Stimulated activated CD8-positive, alpha-beta memory T cell treated with anti-CD3 and anti-CD28 coated beads, Interleukin-4, amount 100 ng/mL, for 24 hours (primary cell): Measurements from ENCODE around the gene ZNF264.
"Not testable (repeated sequence)": the region's sequence is repeated elsewhere in the genome, so short reads cannot be mapped to it uniquely, and the experiment has no call there.

Experiments
- DNase-seq: peaks from one replicate; pipeline ENCODE4 v3.0.0-alpha.2; 2020; ENCODE audit warnings: low read depth

The ZNF264 gene

DNA sequence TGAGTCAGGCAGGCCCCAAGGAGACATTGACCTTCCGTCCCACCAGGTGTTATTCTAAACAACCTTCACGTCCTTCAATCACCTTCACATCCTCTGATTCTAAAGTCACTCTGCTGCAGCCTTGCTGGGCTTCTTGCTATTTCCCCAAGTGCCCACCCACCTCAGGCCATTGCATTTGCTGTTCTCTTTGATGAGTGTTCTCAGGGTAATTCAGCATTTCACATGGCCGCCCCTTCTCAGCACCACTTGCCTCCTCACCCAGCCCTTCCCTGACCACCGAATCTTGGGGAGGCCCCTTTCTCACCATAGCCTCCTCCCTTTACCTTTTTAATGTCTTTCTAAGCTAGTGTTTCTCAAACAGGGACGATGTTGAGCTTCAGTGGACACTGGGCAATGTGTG, 53.8 kb downstream of the ZNF264 start:
- no peak for DNase-seq

DNA sequence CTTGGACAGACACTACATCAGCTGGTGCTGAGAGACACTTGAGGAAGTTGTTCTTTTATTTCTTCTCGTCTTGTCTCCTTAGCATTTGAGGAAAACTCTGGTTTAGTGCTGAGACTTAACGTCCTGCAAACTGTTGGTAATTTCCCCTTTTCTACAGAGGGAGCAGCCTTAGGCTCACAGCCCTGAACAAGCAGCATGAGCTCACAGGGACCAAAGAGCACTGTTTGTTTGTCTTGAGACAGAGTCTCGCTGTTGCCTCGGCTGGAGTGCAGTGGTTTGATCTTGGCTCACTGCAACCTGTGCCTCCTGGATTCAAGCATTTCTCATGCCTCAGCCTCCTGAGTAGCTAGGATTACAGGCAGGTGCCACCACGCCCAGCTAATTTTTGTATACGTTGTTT, 54.7 kb downstream of the ZNF264 start:
- DNase-seq, result no peak

DNA sequence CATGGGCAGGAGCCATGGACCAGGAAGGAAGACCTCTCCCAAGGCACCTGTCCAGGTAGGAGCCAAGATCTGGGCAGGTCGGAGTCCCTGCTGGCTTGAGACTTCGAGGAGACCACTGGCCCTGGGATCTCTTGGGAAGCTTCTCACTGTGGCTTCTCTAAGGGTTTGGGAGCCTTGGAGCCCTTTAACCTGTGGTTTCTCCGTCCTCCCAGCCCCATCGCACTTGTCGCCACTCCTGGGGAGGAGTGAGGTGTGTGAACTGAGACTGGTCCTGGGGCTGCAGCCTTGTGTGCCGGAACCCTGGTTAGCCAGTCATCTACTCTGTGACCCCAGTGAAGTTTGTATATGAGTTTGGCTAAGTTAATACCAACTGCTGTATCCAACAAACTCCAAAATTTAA, 57.3 kb downstream of the ZNF264 start:
- no peak for DNase-seq

DNA sequence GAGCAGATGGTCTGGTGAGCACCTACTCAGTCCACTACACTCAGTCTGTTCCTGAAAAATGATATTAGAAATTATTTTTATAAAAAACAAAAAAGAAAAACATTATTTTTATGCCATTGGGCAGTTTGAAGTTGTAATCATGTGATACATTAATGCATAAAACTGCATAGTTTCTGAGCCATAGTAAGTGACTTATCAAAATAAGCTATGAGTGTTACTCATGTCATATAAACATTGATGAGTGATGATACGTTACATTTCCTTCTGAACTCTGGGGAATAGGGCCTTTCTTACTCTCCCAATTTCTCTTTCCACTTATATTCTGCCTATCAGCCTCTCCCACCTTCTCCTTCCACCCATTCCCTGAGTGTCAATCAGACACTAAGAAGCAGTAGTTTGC, 58.0 kb downstream of the ZNF264 start:
- DNase-seq, result no peak

DNA sequence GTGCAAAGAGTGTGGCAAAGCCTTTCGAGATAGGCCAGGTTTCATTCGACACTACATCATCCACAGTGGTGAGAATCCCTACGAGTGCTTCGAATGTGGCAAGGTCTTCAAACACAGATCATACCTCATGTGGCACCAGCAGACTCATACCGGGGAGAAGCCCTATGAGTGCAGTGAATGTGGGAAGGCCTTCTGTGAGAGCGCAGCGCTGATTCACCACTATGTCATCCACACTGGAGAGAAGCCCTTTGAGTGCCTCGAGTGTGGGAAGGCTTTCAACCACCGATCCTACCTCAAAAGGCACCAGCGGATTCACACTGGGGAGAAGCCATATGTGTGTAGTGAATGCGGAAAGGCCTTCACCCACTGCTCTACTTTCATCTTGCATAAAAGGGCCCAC, 62.5 kb downstream of the ZNF264 start:
- DNase-seq, result not testable (repeated sequence)

DNA sequence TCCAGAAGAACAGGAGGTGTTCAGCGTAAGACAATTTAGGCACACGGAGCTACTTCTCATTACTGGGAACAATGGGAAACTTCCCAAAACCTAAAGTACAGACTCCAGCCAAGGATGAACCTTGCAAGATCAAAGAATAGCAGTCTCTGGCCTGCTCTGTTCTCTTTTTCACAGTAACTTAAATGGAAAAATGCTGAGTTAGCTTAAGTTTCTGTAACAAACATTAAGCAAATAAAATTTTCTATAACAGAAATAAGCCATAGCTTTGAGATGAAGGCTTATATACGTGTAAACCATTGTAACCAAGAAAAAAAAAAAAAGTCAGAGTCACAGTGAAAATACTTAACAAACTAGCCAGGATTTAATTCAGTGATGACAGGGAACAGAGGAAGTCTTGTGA, 70.7 kb downstream of the ZNF264 start:
- no peak for DNase-seq

DNA sequence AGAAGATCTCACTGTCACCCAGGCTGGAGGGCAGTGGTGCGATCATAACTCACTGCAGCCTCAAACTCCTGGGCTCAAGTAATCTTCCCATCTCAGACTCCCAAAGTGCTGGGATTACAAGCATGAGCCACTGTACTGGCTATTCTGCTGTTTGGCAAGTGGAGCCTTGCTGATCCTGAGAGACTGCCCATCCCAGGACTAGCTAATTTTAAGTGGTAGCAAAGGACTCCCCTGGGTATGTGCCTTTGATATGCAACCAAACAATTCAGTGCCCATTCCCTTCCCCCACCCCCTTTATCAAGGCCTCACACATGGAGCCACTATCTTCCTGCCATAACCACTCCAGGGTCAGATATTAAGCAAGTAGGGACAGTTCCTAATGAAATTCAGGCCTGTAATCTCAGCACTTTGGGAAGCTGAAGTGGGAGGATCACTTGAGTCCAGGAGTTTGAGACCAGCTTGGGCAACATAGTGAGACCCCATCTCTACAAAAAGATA, 72.0 kb downstream of the ZNF264 start:
- no peak for DNase-seq

DNA sequence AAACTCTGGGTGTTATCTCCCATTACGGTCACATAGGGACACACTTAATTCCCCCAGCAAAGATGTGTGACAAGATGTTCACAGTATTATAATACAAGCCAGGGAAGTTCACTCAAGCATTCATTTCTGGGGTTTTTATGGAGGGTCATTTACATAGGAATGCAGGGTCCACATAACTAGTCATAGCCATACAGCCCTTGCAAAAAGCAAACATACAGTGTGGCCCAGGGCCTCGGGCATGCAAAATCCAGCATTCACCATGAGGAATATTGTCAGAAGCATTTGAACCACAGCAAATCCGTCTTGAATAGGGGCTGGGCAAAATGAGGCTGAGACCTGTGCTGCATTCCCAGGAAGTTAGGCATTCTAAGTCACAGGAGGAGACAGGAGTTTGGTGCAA, 76.0 kb downstream of the ZNF264 start:
- DNase-seq, result no peak

DNA sequence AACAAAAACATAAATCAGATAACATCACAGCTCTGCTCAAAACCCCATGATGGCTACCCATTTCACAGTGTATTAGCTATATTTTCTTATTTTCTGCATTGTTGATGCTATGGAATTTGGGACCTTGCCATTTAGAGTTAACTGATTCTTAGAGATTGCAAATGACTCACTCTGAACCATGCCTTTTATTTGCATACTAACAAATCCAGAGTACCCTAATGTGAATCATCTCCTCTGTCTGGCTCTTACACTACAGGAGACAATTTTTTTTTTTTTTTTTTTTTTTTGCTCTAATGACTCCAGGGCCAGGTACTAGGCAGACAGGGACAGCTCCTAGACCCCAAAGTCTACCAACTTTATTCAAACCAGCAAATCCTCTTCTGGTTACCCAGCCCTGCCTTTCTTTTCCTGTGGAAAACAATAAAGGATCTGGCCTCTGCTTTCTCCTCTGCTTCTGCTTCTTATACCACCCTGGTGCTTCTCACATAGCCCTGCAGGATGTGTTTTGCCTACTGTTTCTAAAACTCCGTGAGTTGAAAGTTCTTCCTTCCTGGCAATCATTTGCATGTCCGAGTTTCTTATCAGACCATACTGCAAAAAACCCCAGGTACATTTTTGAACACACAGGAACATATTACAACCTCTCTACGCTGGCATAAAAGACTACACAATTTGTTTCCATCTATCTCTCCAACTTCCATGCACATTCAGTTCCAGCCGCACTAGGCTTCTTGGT, 78.4 kb downstream of the ZNF264 start:
- DNase-seq, result no peak

DNA sequence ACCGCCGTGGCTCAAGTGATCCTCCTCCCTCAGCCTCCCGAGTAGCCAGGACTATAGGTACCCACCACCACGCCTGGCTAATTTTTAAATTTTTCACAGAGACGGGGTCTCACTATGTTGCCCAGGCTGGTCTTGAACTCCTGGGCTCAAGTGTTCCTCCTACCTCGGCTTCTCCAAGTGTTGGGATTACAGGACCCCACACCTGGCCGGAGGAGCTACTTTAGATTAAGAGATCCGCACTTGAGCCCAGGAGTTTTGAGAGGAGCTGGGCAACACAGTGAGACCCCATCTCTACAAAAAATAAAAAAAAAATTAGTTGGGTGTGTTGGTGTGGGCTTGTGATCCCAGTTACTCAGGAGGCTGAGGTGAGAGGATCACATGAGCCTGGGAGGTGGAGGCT, 80.0 kb downstream of the ZNF264 start:
- no peak for DNase-seq
